ENCODE data around the gene DPP9. TPM values are rescaled to one million over a fixed set of nuclear protein-coding genes. Genes with fewer than 3 reads are reported as not detected.

DPP9 gene
- total and polyA plus RNA-seq, 2 donors (not counting 1 experiment from before 2014, with no cell fraction given): 3.6 to 27.1 TPM

DNA sequence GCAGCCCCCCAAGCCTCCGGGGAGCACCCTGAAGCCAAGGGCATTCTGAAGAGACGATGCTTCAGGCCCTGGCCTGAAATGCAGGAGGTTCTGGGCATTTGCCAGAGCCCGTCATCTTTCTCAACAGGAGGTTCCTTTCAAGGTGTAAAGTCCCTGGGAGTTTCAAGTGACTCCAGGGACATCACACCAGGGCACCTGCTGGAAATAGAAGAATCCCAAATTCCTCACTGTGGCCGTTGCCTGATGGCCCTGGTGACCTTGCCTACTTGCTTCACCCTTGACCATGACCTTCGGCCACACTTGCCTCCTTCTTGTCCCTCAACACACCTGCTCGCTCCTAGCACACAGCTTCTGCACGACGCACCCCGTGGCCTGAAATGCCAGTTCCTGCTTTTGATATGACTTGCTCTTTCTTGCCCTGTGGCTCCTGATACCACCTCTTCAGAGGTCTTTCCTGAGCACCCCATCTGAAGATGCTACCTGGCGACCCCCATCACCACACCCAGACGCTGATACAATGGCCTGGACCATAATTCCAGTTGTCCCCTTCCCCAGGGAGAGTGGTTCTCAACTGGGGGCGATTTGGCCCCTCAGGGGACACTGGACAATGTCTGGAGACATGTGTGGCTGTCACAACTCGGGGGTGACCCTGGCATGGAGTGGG, 3.5 kb downstream of the DPP9 start:
- Histone ChIP-seq H3K9ac (ENCODE audit: insufficient read depth, low read length) (no peak overlapping the region), H3K9me3 (ENCODE audit: control insufficient read depth, insufficient read depth, low read depth, low read length) (no peaks in the 10 kb centered on the region), H2AFZ (ENCODE audit: low read length) (no peak overlapping the region), H3K27me3 (ENCODE audit: control insufficient read depth, insufficient read depth, low read length) (no peaks in the 10 kb centered on the region), H3K36me3 (ENCODE audit: control insufficient read depth, insufficient read depth, low read length) (peaks cover 35% of the 10 kb centered on the region), H3K4me2 (ENCODE audit: extremely low read depth, insufficient read depth, low read length) (no peak overlapping the region), H3K4me1 (ENCODE audit: control insufficient read depth, extremely low read depth, insufficient read depth, low read length) (peaks cover 20% of the 10 kb centered on the region), H3K4me3 (replicated peaks in 1 of 4; ENCODE audit: control extremely low read depth in 1 of 4, insufficient read depth in 1 of 4, low read depth in 3 of 4, low read length in 4 of 4) (no peak overlapping the region), H4K20me1 (ENCODE audit: control insufficient read depth, extremely low read depth, insufficient read depth, low read length) (no peaks in the 10 kb centered on the region), H3K27ac (ENCODE audit: insufficient read depth, low read length) (no peak overlapping the region), H3K79me2 (ENCODE audit: control insufficient read depth, insufficient read depth, low read length) (peaks cover 40% of the 10 kb centered on the region)
- no peak for DNase-seq (ENCODE audit: low read depth in 2 of 2)
- TF ChIP-seq CTCF (conservative IDR thresholded peaks at IDR 0.05 in 1 of 2, IDR thresholded peaks at IDR 0.05 in 1 of 2; ENCODE audit: low read depth in 1 of 2, low read length in 2 of 2): no peak
- TF ChIP-seq EZH2 (IDR thresholded peaks at IDR 0.05; ENCODE audit: low read length, missing control alignments): no peak

- H3K79me2 ChIP-seq (ENCODE audit: control insufficient read depth, insufficient read depth, low read length): peaks cover 41% of the 10 kb centered on the region
- H3K9ac ChIP-seq (ENCODE audit: insufficient read depth, low read length): no peak overlapping the region
- no peak overlapping the region for H3K4me2 ChIP-seq (ENCODE audit: extremely low read depth, insufficient read depth, low read length)
- H3K27me3 ChIP-seq (ENCODE audit: control insufficient read depth, insufficient read depth, low read length): no peaks in the 10 kb centered on the region
- H3K4me1 ChIP-seq (ENCODE audit: control insufficient read depth, extremely low read depth, insufficient read depth, low read length): peaks cover 20% of the 10 kb centered on the region
- H3K27ac ChIP-seq (ENCODE audit: insufficient read depth, low read length): no peak overlapping the region
- no peaks in the 10 kb centered on the region for H4K20me1 ChIP-seq (ENCODE audit: control insufficient read depth, extremely low read depth, insufficient read depth, low read length)
- no peak overlapping the region for H2AFZ ChIP-seq (ENCODE audit: low read length)
- no peak for DNase-seq (ENCODE audit: low read depth in 2 of 2)
- no peak overlapping the region for H3K4me3 ChIP-seq (replicated peaks in 1 of 4; ENCODE audit: control extremely low read depth in 1 of 4, insufficient read depth in 1 of 4, low read depth in 3 of 4, low read length in 4 of 4)
- TF ChIP-seq EZH2 (IDR thresholded peaks at IDR 0.05; ENCODE audit: low read length, missing control alignments) (no peak), CTCF (conservative IDR thresholded peaks at IDR 0.05 in 1 of 2, IDR thresholded peaks at IDR 0.05 in 1 of 2; ENCODE audit: low read depth in 1 of 2, low read length in 2 of 2) (no peak)
- peaks cover 35% of the 10 kb centered on the region for H3K36me3 ChIP-seq (ENCODE audit: control insufficient read depth, insufficient read depth, low read length)
- no peaks in the 10 kb centered on the region for H3K9me3 ChIP-seq (ENCODE audit: control insufficient read depth, insufficient read depth, low read depth, low read length)
These were observed 4.2 kb downstream of the DPP9 start for GRCh38 chr19:4719499-4719866.

DNA sequence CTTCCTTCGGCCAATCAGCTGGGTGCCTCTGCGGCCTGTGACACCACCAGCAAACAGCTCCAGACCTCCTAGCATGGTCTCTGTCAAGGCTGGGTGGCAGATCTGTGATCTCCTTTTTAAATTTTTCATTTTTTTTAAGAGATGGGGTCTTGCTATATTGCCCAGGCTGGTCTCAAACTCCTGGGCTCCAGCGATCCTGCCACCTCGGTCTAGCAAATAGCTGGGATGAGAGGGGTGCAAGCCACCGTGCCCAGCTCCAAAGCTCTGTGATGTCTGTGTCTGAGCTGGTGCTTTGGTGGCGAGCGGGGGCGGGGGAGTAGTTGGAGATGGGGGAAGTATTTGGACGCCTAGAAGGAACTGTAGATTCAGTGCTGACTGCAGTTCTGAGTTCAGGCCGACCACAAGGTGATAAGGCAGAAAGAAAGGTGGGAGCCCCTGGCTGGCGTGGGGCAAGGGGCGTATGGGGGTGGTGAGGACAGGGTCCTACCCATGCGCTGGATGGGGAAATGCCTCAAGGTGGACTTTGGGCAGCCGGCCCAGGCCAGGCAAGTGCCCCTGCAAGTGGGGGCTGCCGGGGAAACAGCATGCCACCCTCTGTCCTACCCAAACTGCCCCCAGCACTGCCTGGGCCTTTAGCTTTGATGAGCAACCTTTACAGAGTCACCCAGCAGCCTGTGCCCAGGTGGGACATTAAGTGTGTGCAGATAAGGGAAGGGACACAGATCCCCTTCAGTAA, 5.5 kb downstream of the DPP9 start:
- H3K27me3 ChIP-seq (ENCODE audit: control insufficient read depth, insufficient read depth, low read length): no peaks in the 10 kb centered on the region
- TF ChIP-seq EZH2 (IDR thresholded peaks at IDR 0.05; ENCODE audit: low read length, missing control alignments) (no peak), CTCF (conservative IDR thresholded peaks at IDR 0.05 in 1 of 2, IDR thresholded peaks at IDR 0.05 in 1 of 2; ENCODE audit: low read depth in 1 of 2, low read length in 2 of 2) (no peak)
- no peak overlapping the region for H3K9ac ChIP-seq (ENCODE audit: insufficient read depth, low read length)
- H2AFZ ChIP-seq (ENCODE audit: low read length): no peak overlapping the region
- DNase-seq (ENCODE audit: low read depth in 2 of 2): no peak
- no peak overlapping the region for H3K4me2 ChIP-seq (ENCODE audit: extremely low read depth, insufficient read depth, low read length)
- no peaks in the 10 kb centered on the region for H3K9me3 ChIP-seq (ENCODE audit: control insufficient read depth, insufficient read depth, low read depth, low read length)
- peaks cover 30% of the 10 kb centered on the region for H3K4me1 ChIP-seq (ENCODE audit: control insufficient read depth, extremely low read depth, insufficient read depth, low read length)
- H3K4me3 ChIP-seq (replicated peaks in 1 of 4; ENCODE audit: control extremely low read depth in 1 of 4, insufficient read depth in 1 of 4, low read depth in 3 of 4, low read length in 4 of 4): no peak overlapping the region
- H3K79me2 ChIP-seq (ENCODE audit: control insufficient read depth, insufficient read depth, low read length): peaks cover 36% of the 10 kb centered on the region
- H3K36me3 ChIP-seq (ENCODE audit: control insufficient read depth, insufficient read depth, low read length): peaks cover 37% of the 10 kb centered on the region
- H3K27ac ChIP-seq (ENCODE audit: insufficient read depth, low read length): peak overlapping the region; percentile 10
- H4K20me1 ChIP-seq (ENCODE audit: control insufficient read depth, extremely low read depth, insufficient read depth, low read length): no peaks in the 10 kb centered on the region
